Measurements from ENCODE around the gene GUK1.

- TF ChIP-seq CTCF (conservative IDR thresholded peaks at IDR 0.05; ENCODE audit: low read depth, low read length) (no peak), CEBPB (IDR thresholded peaks at IDR 0.05; ENCODE audit: low read depth, low read length) (no peak), POLR2A (IDR thresholded peaks at IDR 0.05; ENCODE audit: low read depth, low read length) (no peak), RCOR1 (IDR thresholded peaks at IDR 0.05; ENCODE audit: insufficient replicate concordance, low read length) (no peak), MXI1 (IDR thresholded peaks at IDR 0.05; ENCODE audit: borderline replicate concordance, low read depth, low read length) (no peak), BHLHE40 (IDR thresholded peaks at IDR 0.05; ENCODE audit: low read depth, low read length) (no peak), ELK1 (IDR thresholded peaks at IDR 0.05; ENCODE audit: borderline replicate concordance, low read depth, low read length) (no peak), RAD21 (IDR thresholded peaks at IDR 0.05; ENCODE audit: low read length) (no peak), USF2 (IDR thresholded peaks at IDR 0.05; ENCODE audit: low read depth, low read length) (no peak), FOS (IDR thresholded peaks at IDR 0.05; ENCODE audit: low read depth, low read length) (no peak), SMC3 (IDR thresholded peaks at IDR 0.05; ENCODE audit: low read depth, low read length) (no peak), CHD1 (IDR thresholded peaks at IDR 0.05; ENCODE audit: low read depth, low read length) (no peak), MAFK (IDR thresholded peaks at IDR 0.05; ENCODE audit: low read depth, low read length) (no peak), NFE2L2 (IDR thresholded peaks at IDR 0.05; ENCODE audit: low read depth, low read length) (no peak)
Observed at GRCh38 chr1:228155596-228156514, 15.8 kb downstream of the GUK1 start.
